Trophoblast cell (in vitro differentiated cells and primary cell): ENCODE results near the gene NTN4.

Experiments
- DNase-seq, 2 donors: peaks; one replicate each; pipeline ENCODE4 v3.0.0-alpha.2; 2016
- H2AFZ ChIP-seq: 2 replicates; pipeline ENCODE4 v1.6.1; 2013; ENCODE audit warnings: low read length, moderate library complexity, mild to moderate bottlenecking; ENCODE audit not compliant: insufficient read depth, poor library complexity
- H2AK5ac ChIP-seq: 2 replicates; pipeline ENCODE4 v1.6.1; 2013; ENCODE audit warnings: mild to moderate bottlenecking, low read length
- H2BK120ac ChIP-seq: 2 replicates; pipeline ENCODE4 v1.6.1; 2013; ENCODE audit warnings: low read length, mild to moderate bottlenecking, moderate library complexity; ENCODE audit not compliant: insufficient read depth, poor library complexity
- H2BK12ac ChIP-seq: 2 replicates; pipeline ENCODE4 v1.6.1; 2013; ENCODE audit warnings: mild to moderate bottlenecking, low read length, moderate library complexity
- H2BK5ac ChIP-seq: 2 replicates; pipeline ENCODE4 v1.6.1; 2013; ENCODE audit warnings: low read length, low read depth, moderate library complexity, mild to moderate bottlenecking; ENCODE audit not compliant: poor library complexity
- H3K14ac ChIP-seq: 2 replicates; pipeline ENCODE4 v1.6.1; 2013; ENCODE audit warnings: mild to moderate bottlenecking, low read length
- H3K18ac ChIP-seq: 2 replicates; pipeline ENCODE4 v1.6.1; 2013; ENCODE audit warnings: mild to moderate bottlenecking, low read length
- H3K23ac ChIP-seq: 2 replicates; pipeline ENCODE4 v1.6.1; 2013; ENCODE audit warnings: low read length
- H3K27ac ChIP-seq: 2 replicates; pipeline ENCODE4 v1.5.1; 2013; ENCODE audit warnings: low read depth, mild to moderate bottlenecking, inconsistent platforms, low read length, moderate library complexity
- H3K27me3 ChIP-seq: 2 replicates; pipeline ENCODE4 v1.6.1; 2013; ENCODE audit warnings: inconsistent platforms, mild to moderate bottlenecking, low read length, moderate library complexity; ENCODE audit not compliant: insufficient read depth
- H3K36me3 ChIP-seq, 2 experiments: 1 replicate in 1 of 2; 2 replicates in 1 of 2; pipeline ENCODE4 v1.6.1; 2013; ENCODE audit warnings: low read length in 2 of 2, mild to moderate bottlenecking in 2 of 2, moderate library complexity in 1 of 2; ENCODE audit not compliant: insufficient read depth in 2 of 2, control insufficient read depth in 1 of 2
- H3K4ac ChIP-seq: 2 replicates; pipeline ENCODE4 v1.6.1; 2013; ENCODE audit warnings: low read depth, mild to moderate bottlenecking, low read length, moderate library complexity
- H3K4me1 ChIP-seq, 2 experiments: 1 replicate in 1 of 2; 2 replicates in 1 of 2; pipeline ENCODE4 v1.6.1; 2013; ENCODE audit warnings: low read length in 2 of 2, mild to moderate bottlenecking in 2 of 2, moderate library complexity in 1 of 2; ENCODE audit not compliant: insufficient read depth in 2 of 2, control insufficient read depth in 1 of 2
- H3K4me2 ChIP-seq: 2 replicates; pipeline ENCODE4 v1.6.1; 2013; ENCODE audit warnings: inconsistent platforms, mild to moderate bottlenecking, low read length, moderate library complexity
- H3K4me3 ChIP-seq: 2 replicates; pipeline ENCODE4 v1.5.1; 2013; ENCODE audit warnings: mild to moderate bottlenecking, low read depth, low read length, inconsistent platforms
- H3K79me1 ChIP-seq: one replicate; pipeline ENCODE4 v1.6.1; 2013; ENCODE audit warnings: low read length
- H3K79me2 ChIP-seq: 2 replicates; pipeline ENCODE4 v1.6.1; 2013; ENCODE audit warnings: low read length, mild to moderate bottlenecking; ENCODE audit not compliant: control insufficient read depth, insufficient read depth, poor library complexity
- H3K9ac ChIP-seq: 2 replicates; pipeline ENCODE4 v1.6.1; 2013; ENCODE audit warnings: mild to moderate bottlenecking, low read length
- H3K9me3 ChIP-seq: 2 replicates; pipeline ENCODE4 v1.6.1; 2013; ENCODE audit warnings: low read depth, mild to moderate bottlenecking, control low read depth, inconsistent platforms, low read length; ENCODE audit not compliant: insufficient read depth
- H4K12ac ChIP-seq: 2 replicates; pipeline ENCODE4 v1.6.1; 2013; ENCODE audit warnings: low read depth, mild to moderate bottlenecking, low read length, moderate library complexity
- H4K8ac ChIP-seq: 2 replicates; pipeline ENCODE4 v1.6.1; 2013; ENCODE audit warnings: low read depth, mild to moderate bottlenecking, low read length, moderate library complexity
- H4K91ac ChIP-seq: one replicate; pipeline ENCODE4 v1.6.1; 2013; ENCODE audit warnings: low read depth, mild to moderate bottlenecking, low read length, moderate library complexity
- WGBS: extraction: QIAGEN DNeasy Blood & Tissue Kit; methylation state at CpG from one replicate; pipeline ENCODE4 v1.1.7; 2013; ENCODE audit warnings: missing lambda C conversion rate; ENCODE audit not compliant: insufficient read length, insufficient coverage; ENCODE audit errors: extremely low coverage; 5-methylcytosine and 5-hydroxymethylcytosine counted together

NTN4 gene

GRCh38 chr12:95790917-95791849 is 619 bp upstream of the NTN4 start:
- H3K4me1 ChIP-seq = peaks cover 17 to 18% of the 10 kb centered on the region in 2 experiments
- no peak overlapping the region for H3K4ac ChIP-seq
- no peaks in the 10 kb centered on the region for H3K79me2 ChIP-seq
- H4K8ac ChIP-seq = peak overlapping the region; percentile 37
- peak in 1 of 2 donors; percentile 37 for DNase-seq
- peak overlapping the region; percentile 26 for H4K12ac ChIP-seq
- no CpG with 5 or more reads among the region's 49 CpGs for WGBS
- H3K9ac ChIP-seq = no peak overlapping the region
- no peak overlapping the region for H2AK5ac ChIP-seq
- H3K23ac ChIP-seq = no peak overlapping the region
- H3K27me3 ChIP-seq = peaks cover 30% of the 10 kb centered on the region
- H3K9me3 ChIP-seq = no peaks in the 10 kb centered on the region
- peaks cover 9% of the 10 kb centered on the region for H3K79me1 ChIP-seq
- H3K27ac ChIP-seq = no peak overlapping the region
- H4K91ac ChIP-seq = peak overlapping the region; percentile 9
- peak overlapping the region; percentile 38 for H3K4me3 ChIP-seq
- no peak overlapping the region for H2BK5ac ChIP-seq
- H3K18ac ChIP-seq = no peak overlapping the region
- peak overlapping the region; percentile 24 for H2BK12ac ChIP-seq
- H3K36me3 ChIP-seq = no peaks in the 10 kb centered on the region
- peak overlapping the region; percentile 38 for H2BK120ac ChIP-seq
- peak overlapping the region; percentile 35 for H3K14ac ChIP-seq
- peak overlapping the region; percentile 93 for H3K4me2 ChIP-seq
- peak overlapping the region; percentile 45 for H2AFZ ChIP-seq

DNA sequence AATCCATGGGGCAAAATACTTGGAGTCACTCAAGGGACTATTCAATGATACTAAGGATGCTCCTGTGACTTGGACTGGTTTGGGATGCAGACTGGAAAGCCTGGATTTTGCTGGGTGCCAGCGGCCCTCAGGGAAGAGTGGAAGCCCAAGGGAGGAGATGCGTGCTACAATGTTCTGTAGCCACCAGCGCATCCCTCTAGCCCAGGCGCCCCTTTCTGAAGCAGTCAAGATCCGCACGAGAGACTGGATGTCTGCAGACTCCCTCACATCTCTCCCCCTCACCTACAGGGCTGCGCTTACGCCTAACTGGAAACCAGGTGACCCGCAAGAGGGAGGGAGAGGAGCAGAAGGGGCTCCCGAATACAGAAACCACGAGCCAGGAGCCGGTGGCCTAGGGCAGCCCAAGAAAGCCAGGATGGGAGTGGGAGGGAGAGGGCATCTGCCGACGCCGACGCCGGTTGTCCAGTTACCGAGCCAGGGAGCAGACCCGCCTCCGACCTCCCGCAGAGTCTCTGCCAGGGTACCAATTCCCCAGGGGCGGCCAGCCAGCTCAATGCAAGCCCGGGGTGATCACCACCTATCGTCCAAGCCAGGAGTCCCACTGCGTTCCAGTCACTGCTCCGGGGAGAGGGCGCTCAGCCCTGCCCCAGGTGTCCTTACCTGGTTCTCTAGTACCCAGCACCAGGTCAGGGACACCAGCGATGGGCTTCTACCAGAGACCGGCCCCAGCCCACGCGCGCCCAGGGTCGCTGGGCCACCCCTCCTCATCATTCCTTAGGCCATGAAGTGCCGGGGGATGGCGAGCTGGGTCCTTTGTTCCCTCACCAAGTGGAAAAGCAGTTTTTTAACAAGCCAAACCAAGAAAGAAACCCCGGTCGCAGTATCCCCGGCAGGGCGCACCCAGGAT is 1.2 kb downstream of the NTN4 start:
- peak overlapping the region; percentile 10 for H3K4me3 ChIP-seq
- H2BK120ac ChIP-seq = peak overlapping the region; percentile 17
- no peak overlapping the region for H2BK5ac ChIP-seq
- peak overlapping the region; percentile 14 for H2AFZ ChIP-seq
- peaks cover 9% of the 10 kb centered on the region for H3K79me1 ChIP-seq
- no peak overlapping the region for H3K9ac ChIP-seq
- no peak overlapping the region for H4K12ac ChIP-seq
- H3K14ac ChIP-seq = no peak overlapping the region
- no peak overlapping the region for H3K27ac ChIP-seq
- H2BK12ac ChIP-seq = peak overlapping the region; percentile 18
- no peak overlapping the region for H3K23ac ChIP-seq
- H3K27me3 ChIP-seq = peaks cover 30% of the 10 kb centered on the region
- WGBS = no CpG with 5 or more reads among the region's 39 CpGs
- peaks cover 17 to 18% of the 10 kb centered on the region in 2 experiments for H3K4me1 ChIP-seq
- no peak overlapping the region for H2AK5ac ChIP-seq
- H3K4me2 ChIP-seq = peak overlapping the region; percentile 93
- no peaks in the 10 kb centered on the region for H3K79me2 ChIP-seq
- no peak overlapping the region for H3K4ac ChIP-seq
- no peaks in the 10 kb centered on the region for H3K9me3 ChIP-seq
- peak in 1 of 2 donors; percentile 30 for DNase-seq
- H4K91ac ChIP-seq = no peak overlapping the region
- no peaks in the 10 kb centered on the region for H3K36me3 ChIP-seq
- H3K18ac ChIP-seq = no peak overlapping the region
- H4K8ac ChIP-seq = no peak overlapping the region

GRCh38 chr12:95788637-95789036 is 1.9 kb downstream of the NTN4 start:
- H3K14ac ChIP-seq = no peak overlapping the region
- no CpG with 5 or more reads among the region's 1 CpG for WGBS
- no peak overlapping the region for H3K4me2 ChIP-seq
- H2AFZ ChIP-seq = no peak overlapping the region
- no peaks in the 10 kb centered on the region for H3K79me2 ChIP-seq
- no peak overlapping the region for H3K27ac ChIP-seq
- H2AK5ac ChIP-seq = no peak overlapping the region
- no peak overlapping the region for H2BK5ac ChIP-seq
- DNase-seq = peak in 1 of 2 donors; percentile 49
- H4K91ac ChIP-seq = no peak overlapping the region
- peaks cover 17 to 18% of the 10 kb centered on the region in 2 experiments for H3K4me1 ChIP-seq
- H3K79me1 ChIP-seq = peaks cover 9% of the 10 kb centered on the region
- no peak overlapping the region for H4K12ac ChIP-seq
- H2BK12ac ChIP-seq = no peak overlapping the region
- H3K23ac ChIP-seq = no peak overlapping the region
- no peaks in the 10 kb centered on the region for H3K36me3 ChIP-seq
- H4K8ac ChIP-seq = no peak overlapping the region
- H3K18ac ChIP-seq = no peak overlapping the region
- no peaks in the 10 kb centered on the region for H3K9me3 ChIP-seq
- H2BK120ac ChIP-seq = no peak overlapping the region
- no peak overlapping the region for H3K4me3 ChIP-seq
- no peak overlapping the region for H3K4ac ChIP-seq
- H3K9ac ChIP-seq = no peak overlapping the region
- H3K27me3 ChIP-seq = peaks cover 30% of the 10 kb centered on the region

GRCh38 chr12:95787274-95787818 is 3.2 kb downstream of the NTN4 start:
- H3K18ac ChIP-seq = no peak overlapping the region
- H2BK120ac ChIP-seq = no peak overlapping the region
- no peak overlapping the region for H2BK5ac ChIP-seq
- H4K8ac ChIP-seq = no peak overlapping the region
- no peak overlapping the region for H3K23ac ChIP-seq
- no peaks in the 10 kb centered on the region for H3K36me3 ChIP-seq
- H3K79me2 ChIP-seq = no peaks in the 10 kb centered on the region
- no peaks in the 10 kb centered on the region for H3K9me3 ChIP-seq
- H3K4me1 ChIP-seq = peaks cover 17 to 18% of the 10 kb centered on the region in 2 experiments
- peaks cover 30% of the 10 kb centered on the region for H3K27me3 ChIP-seq
- no peak overlapping the region for H3K14ac ChIP-seq
- WGBS = no CpG with 5 or more reads among the region's 12 CpGs
- no peak overlapping the region for H3K27ac ChIP-seq
- no peak overlapping the region for H4K91ac ChIP-seq
- no peak overlapping the region for H2AFZ ChIP-seq
- H3K4me3 ChIP-seq = no peak overlapping the region
- H2AK5ac ChIP-seq = no peak overlapping the region
- peaks cover 9% of the 10 kb centered on the region for H3K79me1 ChIP-seq
- no peak overlapping the region for H3K4ac ChIP-seq
- no peak overlapping the region for H2BK12ac ChIP-seq
- no peak for DNase-seq
- no peak overlapping the region for H3K9ac ChIP-seq
- no peak overlapping the region for H4K12ac ChIP-seq
- H3K4me2 ChIP-seq = no peak overlapping the region
